Osteoblast (primary cell): ENCODE data around the gene PRSS23. TPM values are rescaled to one million over a fixed set of nuclear protein-coding genes. Genes with fewer than 3 reads are reported as not detected.
"Not testable (repeated sequence)": the region's sequence is repeated elsewhere in the genome, so short reads cannot be mapped to it uniquely, and the experiment has no call there.

ENCODE experiments used
- DNase-seq: peaks from one replicate; pipeline ENCODE4 v3.0.0; 2011; ENCODE audit warnings: low spot score, mixed read lengths; ENCODE audit not compliant: insufficient read length; ENCODE audit errors: missing footprints
- H2AFZ ChIP-seq: 2 replicates; pipeline ENCODE4 v1.6.0; 2011; ENCODE audit warnings: mild to moderate bottlenecking, low read length
- H3K27ac ChIP-seq: 2 replicates; pipeline ENCODE4 v1.5.1; 2011; ENCODE audit warnings: mild to moderate bottlenecking, low read depth, low read length, moderate library complexity
- H3K27me3 ChIP-seq: 2 replicates; pipeline ENCODE4 v1.6.0; 2012; ENCODE audit warnings: mild to moderate bottlenecking, control low read depth, inconsistent platforms, low read length, moderate library complexity; ENCODE audit not compliant: insufficient read depth
- H3K36me3 ChIP-seq: 2 replicates; pipeline ENCODE4 v1.5.1; 2011; ENCODE audit warnings: mild to moderate bottlenecking, low read length, control low read depth, moderate library complexity; ENCODE audit not compliant: insufficient read depth
- H3K4me1 ChIP-seq: 2 replicates; pipeline ENCODE4 v1.5.1; 2011; ENCODE audit warnings: mild to moderate bottlenecking, low read length, control low read depth, moderate library complexity; ENCODE audit not compliant: insufficient read depth
- H3K4me2 ChIP-seq: 2 replicates; pipeline ENCODE4 v1.6.0; 2011; ENCODE audit warnings: mild to moderate bottlenecking, low read length; ENCODE audit not compliant: insufficient read depth
- H3K4me3 ChIP-seq: fragments of 200-600 bp; sonication (generic); 3 replicates; pipeline ENCODE4 v1.5.1; 2012; ENCODE audit warnings: mild to moderate bottlenecking, low read length, inconsistent platforms; ENCODE audit not compliant: insufficient read depth
- H3K79me2 ChIP-seq: 2 replicates; pipeline ENCODE4 v1.6.0; 2012; ENCODE audit warnings: mild to moderate bottlenecking, low read length, control low read depth, inconsistent platforms; ENCODE audit not compliant: insufficient read depth
- H3K9me3 ChIP-seq: 2 replicates; pipeline ENCODE4 v1.5.1; 2011; ENCODE audit warnings: low read depth, low read length, control low read depth
- H4K20me1 ChIP-seq: 2 replicates; pipeline ENCODE4 v1.6.0; 2012; ENCODE audit warnings: mild to moderate bottlenecking, low read length, control low read depth; ENCODE audit not compliant: insufficient read depth
- total RNA-seq: library from RNA; depleted of rRNA; stranded (reverse); fragments of >200 nt; gene quantifications from 2 replicates; pipeline ENCODE4 v1.2.3, GENCODE V29; 2012
- TF ChIP-seq, protein P1 (sequence below): IDR thresholded peaks from 2 replicates; pipeline ENCODE4 v1.5.1; 2011; ENCODE audit warnings: mild to moderate bottlenecking, low read depth, low read length, moderate library complexity; ENCODE audit errors: extremely low read depth

Gene PRSS23
- total RNA-seq, 1 donor = 826 TPM

- not testable (repeated sequence) for DNase-seq, H3K36me3 ChIP-seq, H3K79me2 ChIP-seq, H3K4me3 ChIP-seq, H3K4me2 ChIP-seq, H3K9me3 ChIP-seq, H4K20me1 ChIP-seq, H3K27ac ChIP-seq, H2AFZ ChIP-seq, H3K27me3 ChIP-seq, H3K4me1 ChIP-seq
These were observed 44.6 kb downstream of the PRSS23 start for GRCh38 chr11:86844762-86845508.

GRCh38 chr11:86848132-86848531, 47.8 kb downstream of the PRSS23 start:
- TF ChIP-seq, protein P1, sequence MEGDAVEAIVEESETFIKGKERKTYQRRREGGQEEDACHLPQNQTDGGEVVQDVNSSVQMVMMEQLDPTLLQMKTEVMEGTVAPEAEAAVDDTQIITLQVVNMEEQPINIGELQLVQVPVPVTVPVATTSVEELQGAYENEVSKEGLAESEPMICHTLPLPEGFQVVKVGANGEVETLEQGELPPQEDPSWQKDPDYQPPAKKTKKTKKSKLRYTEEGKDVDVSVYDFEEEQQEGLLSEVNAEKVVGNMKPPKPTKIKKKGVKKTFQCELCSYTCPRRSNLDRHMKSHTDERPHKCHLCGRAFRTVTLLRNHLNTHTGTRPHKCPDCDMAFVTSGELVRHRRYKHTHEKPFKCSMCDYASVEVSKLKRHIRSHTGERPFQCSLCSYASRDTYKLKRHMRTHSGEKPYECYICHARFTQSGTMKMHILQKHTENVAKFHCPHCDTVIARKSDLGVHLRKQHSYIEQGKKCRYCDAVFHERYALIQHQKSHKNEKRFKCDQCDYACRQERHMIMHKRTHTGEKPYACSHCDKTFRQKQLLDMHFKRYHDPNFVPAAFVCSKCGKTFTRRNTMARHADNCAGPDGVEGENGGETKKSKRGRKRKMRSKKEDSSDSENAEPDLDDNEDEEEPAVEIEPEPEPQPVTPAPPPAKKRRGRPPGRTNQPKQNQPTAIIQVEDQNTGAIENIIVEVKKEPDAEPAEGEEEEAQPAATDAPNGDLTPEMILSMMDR = no peak
- Histone ChIP-seq H3K27ac (no peak overlapping the region), H4K20me1 (no peaks in the 10 kb centered on the region), H3K4me3 (no peak overlapping the region), H3K9me3 (no peaks in the 10 kb centered on the region), H3K79me2 (no peaks in the 10 kb centered on the region), H3K4me2 (no peak overlapping the region), H3K27me3 (no peaks in the 10 kb centered on the region), H3K4me1 (no peaks in the 10 kb centered on the region), H2AFZ (no peak overlapping the region), H3K36me3 (no peaks in the 10 kb centered on the region)
- no peak for DNase-seq

GRCh38 chr11:86849679-86850078, 49.3 kb downstream of the PRSS23 start:
- H3K4me1 ChIP-seq = no peaks in the 10 kb centered on the region
- H2AFZ ChIP-seq = no peak overlapping the region
- no peaks in the 10 kb centered on the region for H3K27me3 ChIP-seq
- H3K4me2 ChIP-seq = no peak overlapping the region
- no peaks in the 10 kb centered on the region for H3K79me2 ChIP-seq
- H3K9me3 ChIP-seq = no peaks in the 10 kb centered on the region
- H3K27ac ChIP-seq = no peak overlapping the region
- H3K4me3 ChIP-seq = no peak overlapping the region
- H3K36me3 ChIP-seq = no peaks in the 10 kb centered on the region
- no peak for DNase-seq
- TF ChIP-seq, protein P1 = no peak
- H4K20me1 ChIP-seq = no peaks in the 10 kb centered on the region

Other genes starting within 250 kb of the PRSS23 start
- gene ME3, start 127.9 kb upstream of the PRSS23 start, total RNA-seq = 70.9 and 73.4 TPM in 2 replicates
- gene FZD4, start 154.9 kb downstream of the PRSS23 start, total RNA-seq = 12.7 and 16.2 TPM in 2 replicates
- gene TMEM135, start 237.4 kb downstream of the PRSS23 start, total RNA-seq = 35.8 and 56.0 TPM in 2 replicates